GM19397 (cell line): Measurements from ENCODE around the gene FAN1.
A peak's percentile ranks its signal among the peaks of the same experiment; 100 is the strongest.
"Not testable (repeated sequence)": the region's sequence is repeated elsewhere in the genome, so short reads cannot be mapped to it uniquely, and the experiment has no call there.

ENCODE experiments used
- ATAC-seq: cut with Tn5 transposase; IDR thresholded peaks from one replicate; pipeline ENCODE4 v1.9.1; 2021; ENCODE audit warnings: mild to moderate bottlenecking, moderate library complexity; ENCODE audit not compliant: unreplicated experiment

FAN1 gene

GRCh38 chr15:30903497-30904187 lies at the start of gene FAN1:
Gene FAN1 (plus strand): TSS chr15:30903915. CDS start chr15:30904664, 749 bp downstream.
- ATAC-seq = peak; percentile 90

- ATAC-seq = no peak
These were observed 44.4 kb upstream of the FAN1 start for GRCh38 chr15:30859091-30859874.

GRCh38 chr15:30865257-30865656 lies 38.5 kb upstream of the FAN1 start:
- no peak for ATAC-seq

- ATAC-seq = no peak
These were observed 33.0 kb upstream of the FAN1 start for GRCh38 chr15:30870681-30871080.

GRCh38 chr15:30872341-30872748 lies 31.4 kb upstream of the FAN1 start:
- ATAC-seq = no peak

GRCh38 chr15:30877070-30877469 lies 26.6 kb upstream of the FAN1 start:
- ATAC-seq = no peak

- no peak for ATAC-seq
These were observed 25.2 kb upstream of the FAN1 start for GRCh38 chr15:30878515-30878914.

GRCh38 chr15:30882849-30883433 lies 20.8 kb upstream of the FAN1 start:
- ATAC-seq = no peak

GRCh38 chr15:30883666-30884065 lies 20.0 kb upstream of the FAN1 start:
- ATAC-seq = not testable (repeated sequence)

GRCh38 chr15:30885814-30886213 lies 17.9 kb upstream of the FAN1 start:
- no peak for ATAC-seq

- no peak for ATAC-seq
These were observed 14.5 kb upstream of the FAN1 start for GRCh38 chr15:30889196-30889595.

- no peak for ATAC-seq
These were observed 8.1 kb upstream of the FAN1 start for GRCh38 chr15:30895461-30896210.

- no peak for ATAC-seq
These were observed 7.5 kb upstream of the FAN1 start for GRCh38 chr15:30896211-30896606.

GRCh38 chr15:30901889-30902288 lies 1.8 kb upstream of the FAN1 start:
- no peak for ATAC-seq

GRCh38 chr15:30904812-30905211 lies 1.1 kb downstream of the FAN1 start:
- ATAC-seq = no peak

GRCh38 chr15:30905821-30906220 lies 2.1 kb downstream of the FAN1 start:
- no peak for ATAC-seq

GRCh38 chr15:30906366-30906765 lies 2.7 kb downstream of the FAN1 start:
- no peak for ATAC-seq

GRCh38 chr15:30913761-30914160 lies 10.0 kb downstream of the FAN1 start:
- no peak for ATAC-seq

- no peak for ATAC-seq
These were observed 13.3 kb downstream of the FAN1 start for GRCh38 chr15:30917013-30917412.

- no peak for ATAC-seq
These were observed 14.0 kb downstream of the FAN1 start for GRCh38 chr15:30917675-30918074.

GRCh38 chr15:30918366-30918765 lies 14.7 kb downstream of the FAN1 start:
- ATAC-seq = no peak
